GM12878 (cell line): ENCODE data around the gene CABP7. TPM values are rescaled to one million over a fixed set of nuclear protein-coding genes. Genes with fewer than 3 reads are reported as not detected.

Experiments
- ATAC-seq: fragments of 200-7000 bp; cut with Tn5 transposase; 3 replicates; pipeline ENCODE4 v1.9.1; 2020; ENCODE audit warnings: mild to moderate bottlenecking, moderate library complexity
- BruUV-seq: library from RNA; stranded (reverse); fragments of 400-500 nt; replicated peaks from 2 replicates; lab custom pipeline; 2021; lab: Mats Ljungman, UMichigan
- CTCF ChIA-PET: fragments of 300-600 bp; sonication (Branson Sonifier 250); formaldehyde crosslinking; extraction: SDS; loops from one replicate; lab custom pipeline; 2021; ENCODE audit warnings: inconsistent platforms; lab: Yijun Ruan, JAX
- POLR2A ChIA-PET: fragments of 350-600 bp; formaldehyde crosslinking; extraction: SDS; loops from one replicate; lab custom pipeline; 2021; ENCODE audit warnings: inconsistent platforms; lab: Charles Lee
- RAD21 ChIA-PET: fragments of 300-600 bp; sonication (Branson Sonifier 250); formaldehyde crosslinking; loops from one replicate; lab custom pipeline; 2023; ENCODE audit warnings: antibody characterized with exemption; ENCODE audit not compliant: unreplicated experiment; lab: Charles Lee
- SMC1A ChIA-PET: fragments of 300-600 bp; sonication (Branson Sonifier 250); formaldehyde crosslinking; loops from one replicate; lab custom pipeline; 2023; ENCODE audit not compliant: unreplicated experiment, uncharacterized antibody; lab: Charles Lee
- DNase-seq: peaks from one replicate; pipeline ENCODE4 v3.0.0-alpha.2; 2011; ENCODE audit warnings: low read depth, low spot score
- FAIRE-seq: peaks from 3 replicates; lab custom pipeline; 2011; peaks lifted over from hg19 to GRCh38; lab: Jason Lieb, UNC
- H2AFZ ChIP-seq: 2 replicates; pipeline ENCODE4 v1.6.0; 2011; ENCODE audit warnings: low read depth, low read length, control low read depth; ENCODE audit not compliant: control insufficient read depth
- H3K27ac ChIP-seq: 2 replicates; pipeline ENCODE4 v1.5.1; 2011; ENCODE audit warnings: control low read depth; ENCODE audit not compliant: control insufficient read depth, insufficient read depth
- H3K27me3 ChIP-seq, 2 experiments: replicated peaks in 1 of 2; 2 replicates each; pipeline versions ENCODE4 v1.6.0 to v1.6.1; 2011; ENCODE audit warnings: low read length in 1 of 2; ENCODE audit not compliant: control insufficient read depth in 2 of 2, insufficient read depth in 2 of 2
- H3K36me3 ChIP-seq, 2 experiments: 2 replicates each; pipeline ENCODE4 v1.5.1; 2011; ENCODE audit warnings: low read length in 1 of 2; ENCODE audit not compliant: control insufficient read depth in 2 of 2, insufficient read depth in 2 of 2
- H3K4me1 ChIP-seq: 2 replicates; pipeline ENCODE4 v1.6.1; 2011; ENCODE audit warnings: mild to moderate bottlenecking, low read length, moderate library complexity, mixed read lengths; ENCODE audit not compliant: control insufficient read depth, insufficient read depth
- H3K4me2 ChIP-seq: 2 replicates; pipeline ENCODE4 v1.6.0; 2011; ENCODE audit warnings: control low read depth; ENCODE audit not compliant: control insufficient read depth, insufficient read depth
- H3K4me3 ChIP-seq: fragments of 200-600 bp; sonication (generic); 2 replicates; pipeline ENCODE4 v1.5.1; 2016
- H3K79me2 ChIP-seq: 2 replicates; pipeline ENCODE4 v1.6.0; 2011; ENCODE audit warnings: low read length; ENCODE audit not compliant: control insufficient read depth, insufficient read depth
- H3K9ac ChIP-seq: 2 replicates; pipeline ENCODE4 v1.8.0; 2011; ENCODE audit warnings: low read length, control low read depth, mixed read lengths; ENCODE audit not compliant: control insufficient read depth, insufficient read depth
- H3K9me3 ChIP-seq: replicated peaks from 3 replicates; pipeline ENCODE4 v1.5.1; 2011; ENCODE audit warnings: mild to moderate bottlenecking, low read length; ENCODE audit not compliant: control insufficient read depth, insufficient read depth
- H4K20me1 ChIP-seq: 2 replicates; pipeline ENCODE4 v1.6.0; 2011; ENCODE audit not compliant: control insufficient read depth, insufficient read depth
- EED ChIP-seq: sonication (generic); IDR thresholded peaks from 2 replicates; pipeline ENCODE4 v1.6.1; 2016; ENCODE audit warnings: antibody characterized with exemption, low read depth
- HCFC1 ChIP-seq: fragments of 150-350 bp; IDR thresholded peaks from 2 replicates; pipeline ENCODE4 v1.6.1; 2014; ENCODE audit warnings: low read length
- HSF1 ChIP-seq: fragments of 150-350 bp; IDR thresholded peaks from 2 replicates; pipeline ENCODE4 v1.6.1; 2014; ENCODE audit warnings: mild to moderate bottlenecking, low read depth, low read length
- POLR2A ChIP-seq: IDR thresholded peaks from 2 replicates; pipeline ENCODE4 v1.6.1; 2011; ENCODE audit warnings: low read depth, mild to moderate bottlenecking, low read length
- SMC3 ChIP-seq: IDR thresholded peaks from 2 replicates; pipeline ENCODE4 v1.6.1; 2011; ENCODE audit warnings: low read length, improper control_type of control experiment, borderline replicate concordance
- ZBTB33 ChIP-seq: fragments of 450-650 bp; IDR thresholded peaks from 2 replicates; pipeline ENCODE4 v1.6.1; 2017; ENCODE audit warnings: mild to moderate bottlenecking
- WGBS: methylation state at CpG from one replicate; pipeline ENCODE4 v1.1.6; 2016; ENCODE audit warnings: low lambda C conversion rate; ENCODE audit not compliant: insufficient replicate concordance, insufficient coverage; ENCODE audit errors: missing lambda C conversion rate; 5-methylcytosine and 5-hydroxymethylcytosine counted together
- in situ Hi-C: fragments of 300-500 bp; cut with MboI; formaldehyde crosslinking; loops from 9 replicates; pipeline ENCODE4 v1.14.3; 2018; ENCODE audit warnings: mixed read lengths
- intact Hi-C: fragments of 100-400 bp; cut with micrococcal nuclease; formaldehyde crosslinking; loops from one replicate; pipeline ENCODE4 v1.14.2; 2022; ENCODE audit not compliant: unreplicated experiment
- polyA plus RNA-seq, 11 experiments: library from polyadenylated mRNA; depleted of rRNA in 4 of 11; unstranded in 6 of 11; stranded (reverse) in 5 of 11; fragments of >200 nt; fragmentation: Nextera tagmentation in 4 of 11; fragmentation: Illumina TruSeq in 1 of 11; extraction: Ambion mirVana in 4 of 11; extraction: Trizol in 1 of 11; gene quantifications; 1 replicate in 1 of 11; 2 replicates in 10 of 11; pipeline versions ENCODE4 v1.2.1 to v1.2.3, GENCODE V29; 2011 to 2016; ENCODE audit warnings: inconsistent platforms in 2 of 11, missing spikeins in 2 of 11, low read depth in 1 of 11
- total RNA-seq, 4 experiments: library from RNA; depleted of rRNA in 3 of 4; stranded (reverse); fragments of >200 nt in 3 of 4; fragmentation: Illumina TruSeq in 1 of 4; extraction: Trizol in 1 of 4; gene quantifications; 2 replicates each; pipeline versions ENCODE4 v1.2.1 to v1.2.3, GENCODE V29; 2013 to 2021

Gene CABP7
- total and polyA plus RNA-seq, 10 of the 15 experiments (the other 5 are each of a cell fraction or from before 2014, with no cell fraction given), result 0.02 to 0.18 (median 0.05) TPM; not detected in 5

GRCh38 chr22:29673361-29674066 lies 46.3 kb upstream of the CABP7 start (continued):
- no peak for TF ChIP-seq ZBTB33
- no peak for TF ChIP-seq HSF1
- TF ChIP-seq, all 136 proteins: peak for 0

- no peak for DNase-seq
- CTCF ChIA-PET, result interaction anchor here (0.6 to 1.3 kb wide), 2 partner anchors 48 to 417 kb away, joined by 4 to 5 read pairs; no protein-coding TSS in a partner anchor
These were observed 45.7 kb upstream of the CABP7 start for GRCh38 chr22:29674121-29674520.

More at GRCh38 chr22:29674121-29674520, 45.7 kb upstream of the CABP7 start:
- no TSS peak for BruUV-seq
- ATAC-seq, result no peak
- intact Hi-C loops, result no loop called here
- no peak overlapping the region for H3K9ac ChIP-seq
- TF ChIP-seq HCFC1, result no peak
- TF ChIP-seq SMC3, result no peak
- no peak for TF ChIP-seq EED
- no peak for TF ChIP-seq POLR2A
- TF ChIP-seq, all 136 proteins: peak for 0
- in situ Hi-C loops, result no loop called here
- RAD21 ChIA-PET, result no interaction called here
- H3K4me3 ChIP-seq, result no peak overlapping the region
- H3K27me3 ChIP-seq, result no peaks in the 10 kb centered on the region
- no peak overlapping the region for H3K4me2 ChIP-seq
- no peaks in the 10 kb centered on the region for H4K20me1 ChIP-seq
- H3K4me1 ChIP-seq, result no peaks in the 10 kb centered on the region
- 98% methylated on average over 7 of the region's 8 CpGs for WGBS
- no peak overlapping the region for H2AFZ ChIP-seq
- no peaks in the 10 kb centered on the region for H3K9me3 ChIP-seq
- SMC1A ChIA-PET, result no interaction called here
- H3K36me3 ChIP-seq, result peaks cover 27 to 35% of the 10 kb centered on the region in 2 experiments
- no peak overlapping the region for H3K27ac ChIP-seq
- POLR2A ChIA-PET, result no interaction called here
- no peaks in the 10 kb centered on the region for H3K79me2 ChIP-seq
- no peak for FAIRE-seq
